ENCODE results near the gene MLPH.

DNA sequence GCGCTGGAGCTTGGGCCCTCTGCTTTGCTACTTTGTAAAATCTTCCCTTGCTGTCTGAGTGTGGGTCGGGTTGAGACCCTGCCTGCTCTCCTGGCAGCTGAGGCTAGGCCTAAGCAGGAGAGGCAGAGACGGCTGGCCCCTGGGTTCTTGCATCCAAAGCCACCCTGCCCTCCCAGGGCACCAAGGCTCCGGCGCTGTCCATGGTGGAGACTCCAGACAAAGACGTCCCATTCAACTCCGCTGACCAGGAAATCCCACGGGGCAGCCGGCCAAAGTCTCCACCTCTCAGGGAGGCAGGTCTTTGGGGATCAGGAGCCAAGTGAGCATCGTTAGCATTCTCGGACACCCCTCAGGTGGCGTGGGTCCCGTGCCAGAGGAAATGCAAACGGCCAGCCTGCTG is 76.8 kb downstream of the MLPH start:
- TF ChIP-seq CTCF (conservative IDR thresholded peaks at IDR 0.05; ENCODE audit: low read depth, low read length), result no peak
- TF ChIP-seq RFX5 (IDR thresholded peaks at IDR 0.05; ENCODE audit: low read depth, low read length), result no peak
- TF ChIP-seq RCOR1 (IDR thresholded peaks at IDR 0.05; ENCODE audit: insufficient replicate concordance, low read length), result no peak

Data from IMR-90 (cell line).